Measurements from ENCODE around the gene PHF10. TPM values are rescaled to one million over a fixed set of nuclear protein-coding genes. Genes with fewer than 3 reads are reported as not detected.
A peak's percentile ranks its signal among the peaks of the same experiment; 100 is the strongest.
"Not testable (repeated sequence)": the region's sequence is repeated elsewhere in the genome, so short reads cannot be mapped to it uniquely, and the experiment has no call there.

Gene PHF10
- total RNA-seq, 4 donors from 2014 or later = 64.6 to 96.5 (median 78.0) TPM

GRCh38 chr6:169701311-169701953, 22.9 kb downstream of the PHF10 start:
- 0% methylated on average over 16 of the region's 54 CpGs for WGBS
- Histone ChIP-seq H3K4me1 (peaks cover 30 to 63% (median 48%) of the 10 kb centered on the region in 4 donors), H3K27ac (replicated peaks in 1 of 4) (peak overlapping the region; percentile 96 to 99 (median 96)), H3K36me3 (peaks cover 0 to 17% (median 12%) of the 10 kb centered on the region in 4 donors), H3K9me3 (no peaks in the 10 kb centered on the region), H3K4me3 (peak overlapping the region; percentile 83 to 99 (median 96)), H3K27me3 (no peaks in the 10 kb centered on the region)
- no peak for DNase-seq (ENCODE audit: extremely low spot score)
- TF ChIP-seq CTCF (IDR thresholded peaks at IDR 0.05) (no peak), EP300 (IDR thresholded peaks at IDR 0.05) (no peak)
- intact Hi-C loops (cut with DNase I) = loop anchor here (2.0 kb wide), 1 partner anchor 49 kb away; the partner anchor contains the start of genes DYNLT2 and ERMARD

- Histone ChIP-seq H3K4me1 (peaks cover 24 to 56% (median 44%) of the 10 kb centered on the region in 4 donors), H3K36me3 (peaks cover 0 to 15% (median 8%) of the 10 kb centered on the region in 4 donors), H3K27ac (replicated peaks in 1 of 4) (no peak overlapping the region), H3K9me3 (no peaks in the 10 kb centered on the region), H3K27me3 (no peaks in the 10 kb centered on the region), H3K4me3 (peak overlapping the region in 1 of 4 donors; percentile 96)
- intact Hi-C loops (cut with DNase I) = loop anchor here (2.0 kb wide), 1 partner anchor 51 kb away; the partner anchor contains the start of genes DYNLT2 and ERMARD
- no peak for DNase-seq (ENCODE audit: extremely low spot score)
- 54% methylated on average over 5 of the region's 5 CpGs for WGBS
- no peak for TF ChIP-seq POLR2A (IDR thresholded peaks at IDR 0.05; ENCODE audit: low read depth)
- no peak for TF ChIP-seq EP300 (IDR thresholded peaks at IDR 0.05)
- no peak for TF ChIP-seq CTCF (IDR thresholded peaks at IDR 0.05)
- TF ChIP-seq POLR2AphosphoS5 (IDR thresholded peaks at IDR 0.05) = no peak
These were observed 24.0 kb downstream of the PHF10 start for GRCh38 chr6:169700296-169700695.

GRCh38 chr6:169697115-169697514, 27.2 kb downstream of the PHF10 start:
- DNase-seq (ENCODE audit: extremely low spot score); H3K36me3 ChIP-seq; H3K27me3 ChIP-seq; intact Hi-C loops (cut with DNase I); H3K4me3 ChIP-seq; H3K27ac ChIP-seq (replicated peaks in 1 of 4); H3K9me3 ChIP-seq: not testable (repeated sequence)
- WGBS = 77% methylated on average over 10 of the region's 10 CpGs
- peaks cover 4 to 26% (median 15%) of the 10 kb centered on the region in 4 donors for H3K4me1 ChIP-seq
- peak; percentile 44 to 67 (median 49) for TF ChIP-seq CTCF (IDR thresholded peaks at IDR 0.05)

- no peak for DNase-seq (ENCODE audit: extremely low spot score)
- Histone ChIP-seq H3K36me3 (peaks cover 0 to 5% (median 2%) of the 10 kb centered on the region in 4 donors), H3K27me3 (no peaks in the 10 kb centered on the region), H3K4me3 (no peak overlapping the region), H3K4me1 (peaks cover 0 to 14% (median 3%) of the 10 kb centered on the region in 4 donors), H3K27ac (replicated peaks in 1 of 4) (no peak overlapping the region), H3K9me3 (no peaks in the 10 kb centered on the region)
- no peak for TF ChIP-seq EP300 (IDR thresholded peaks at IDR 0.05)
- TF ChIP-seq POLR2AphosphoS5 (IDR thresholded peaks at IDR 0.05) = no peak
- TF ChIP-seq POLR2A (IDR thresholded peaks at IDR 0.05; ENCODE audit: low read depth) = no peak
- no peak for TF ChIP-seq CTCF (IDR thresholded peaks at IDR 0.05)
- intact Hi-C loops (cut with DNase I) = no loop called here
- WGBS = 93% methylated on average over 5 of the region's 5 CpGs
These were observed 29.2 kb downstream of the PHF10 start for GRCh38 chr6:169695131-169695530.

GRCh38 chr6:169692516-169692915, 31.8 kb downstream of the PHF10 start:
- intact Hi-C loops (cut with DNase I) = no loop called here
- no peak overlapping the region for H3K27ac ChIP-seq (replicated peaks in 1 of 4)
- TF ChIP-seq EP300 (IDR thresholded peaks at IDR 0.05) (no peak), CTCF (IDR thresholded peaks at IDR 0.05) (no peak), POLR2AphosphoS5 (IDR thresholded peaks at IDR 0.05) (no peak), POLR2A (IDR thresholded peaks at IDR 0.05; ENCODE audit: low read depth) (no peak)
- H3K27me3 ChIP-seq = no peaks in the 10 kb centered on the region
- no peak for DNase-seq (ENCODE audit: extremely low spot score)
- no peaks in the 10 kb centered on the region for H3K9me3 ChIP-seq
- H3K36me3 ChIP-seq = peaks cover 0 to 12% (median 9%) of the 10 kb centered on the region in 4 donors
- no peak overlapping the region for H3K4me3 ChIP-seq
- 100% methylated on average over 3 of the region's 3 CpGs for WGBS
- H3K4me1 ChIP-seq = no peaks in the 10 kb centered on the region
